Osteoblast (primary cell): ENCODE measurements around the gene HELZ2. TPM values are rescaled to one million over a fixed set of nuclear protein-coding genes. Genes with fewer than 3 reads are reported as not detected.

Experiments used
- DNase-seq: peaks from one replicate; pipeline ENCODE4 v3.0.0; 2011; ENCODE audit warnings: low spot score, mixed read lengths; ENCODE audit not compliant: insufficient read length; ENCODE audit errors: missing footprints
- H2AFZ ChIP-seq: 2 replicates; pipeline ENCODE4 v1.6.0; 2011; ENCODE audit warnings: mild to moderate bottlenecking, low read length
- H3K27ac ChIP-seq: 2 replicates; pipeline ENCODE4 v1.5.1; 2011; ENCODE audit warnings: mild to moderate bottlenecking, low read depth, low read length, moderate library complexity
- H3K27me3 ChIP-seq: 2 replicates; pipeline ENCODE4 v1.6.0; 2012; ENCODE audit warnings: mild to moderate bottlenecking, control low read depth, inconsistent platforms, low read length, moderate library complexity; ENCODE audit not compliant: insufficient read depth
- H3K36me3 ChIP-seq: 2 replicates; pipeline ENCODE4 v1.5.1; 2011; ENCODE audit warnings: mild to moderate bottlenecking, low read length, control low read depth, moderate library complexity; ENCODE audit not compliant: insufficient read depth
- H3K4me1 ChIP-seq: 2 replicates; pipeline ENCODE4 v1.5.1; 2011; ENCODE audit warnings: mild to moderate bottlenecking, low read length, control low read depth, moderate library complexity; ENCODE audit not compliant: insufficient read depth
- H3K4me2 ChIP-seq: 2 replicates; pipeline ENCODE4 v1.6.0; 2011; ENCODE audit warnings: mild to moderate bottlenecking, low read length; ENCODE audit not compliant: insufficient read depth
- H3K4me3 ChIP-seq: fragments of 200-600 bp; sonication (generic); 3 replicates; pipeline ENCODE4 v1.5.1; 2012; ENCODE audit warnings: mild to moderate bottlenecking, low read length, inconsistent platforms; ENCODE audit not compliant: insufficient read depth
- H3K79me2 ChIP-seq: 2 replicates; pipeline ENCODE4 v1.6.0; 2012; ENCODE audit warnings: mild to moderate bottlenecking, low read length, control low read depth, inconsistent platforms; ENCODE audit not compliant: insufficient read depth
- H3K9me3 ChIP-seq: 2 replicates; pipeline ENCODE4 v1.5.1; 2011; ENCODE audit warnings: low read depth, low read length, control low read depth
- H4K20me1 ChIP-seq: 2 replicates; pipeline ENCODE4 v1.6.0; 2012; ENCODE audit warnings: mild to moderate bottlenecking, low read length, control low read depth; ENCODE audit not compliant: insufficient read depth
- CTCF ChIP-seq: IDR thresholded peaks from 2 replicates; pipeline ENCODE4 v1.5.1; 2011; ENCODE audit warnings: mild to moderate bottlenecking, low read depth, low read length, moderate library complexity; ENCODE audit errors: extremely low read depth
- total RNA-seq: library from RNA; depleted of rRNA; stranded (reverse); fragments of >200 nt; gene quantifications from 2 replicates; pipeline ENCODE4 v1.2.3, GENCODE V29; 2012

The HELZ2 gene
- total RNA-seq, 1 donor: 27.5 TPM

DNA sequence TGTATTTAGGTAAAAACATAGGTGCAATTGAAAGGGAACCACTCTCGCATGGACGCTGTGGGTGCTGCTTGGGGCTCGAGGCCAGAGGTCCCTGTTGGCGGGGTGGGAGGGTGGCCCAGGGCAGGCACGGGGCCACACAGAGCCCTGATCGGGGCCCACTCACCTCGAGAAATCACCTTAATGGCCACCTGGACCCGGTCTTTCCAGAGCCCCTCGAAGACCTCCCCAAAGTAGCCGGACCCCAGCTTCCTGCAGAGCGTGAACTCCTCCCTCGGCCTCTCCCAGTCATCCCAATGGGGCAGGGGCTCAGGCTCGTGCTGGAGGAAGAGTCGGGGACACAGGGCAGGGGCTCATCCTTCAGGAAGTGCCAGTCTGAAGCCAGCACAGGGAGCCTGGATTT lies 40.7 kb downstream of the HELZ2 start:
- Histone ChIP-seq H3K4me2 (no peak overlapping the region), H3K27ac (no peak overlapping the region), H3K9me3 (no peaks in the 10 kb centered on the region), H2AFZ (no peak overlapping the region), H3K79me2 (no peaks in the 10 kb centered on the region), H3K4me1 (peaks cover 8% of the 10 kb centered on the region), H3K36me3 (no peaks in the 10 kb centered on the region), H4K20me1 (no peaks in the 10 kb centered on the region), H3K27me3 (peaks cover 10% of the 10 kb centered on the region), H3K4me3 (no peak overlapping the region)
- TF ChIP-seq CTCF: no peak
- peak; percentile 81 for DNase-seq

DNA sequence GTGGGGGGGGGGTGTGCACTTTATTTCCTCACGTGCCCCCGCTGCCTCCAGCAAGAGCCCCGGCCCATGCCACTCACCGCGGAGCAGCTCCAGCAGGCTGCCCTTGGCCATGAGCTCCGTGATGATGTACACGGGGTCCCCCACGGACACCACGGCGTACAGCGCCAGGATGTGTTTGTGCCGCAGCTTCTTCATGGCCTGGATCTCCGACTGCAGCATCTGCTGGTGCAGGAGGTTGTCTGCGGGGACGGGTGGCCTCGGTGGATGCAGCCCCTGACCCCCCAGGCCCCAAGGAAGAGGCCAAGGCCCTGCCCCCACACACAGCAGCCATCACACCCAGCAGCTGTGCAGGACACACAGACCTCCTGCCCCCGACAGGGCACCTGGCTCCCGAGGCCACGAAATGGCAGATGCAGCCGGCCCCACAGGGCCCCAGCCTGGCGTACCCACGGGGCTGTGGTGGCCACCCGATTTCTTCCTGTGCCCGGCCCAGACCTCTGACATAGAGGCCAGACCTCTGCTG lies 41.5 kb downstream of the HELZ2 start:
- H3K9me3 ChIP-seq: no peaks in the 10 kb centered on the region
- no peak overlapping the region for H3K4me2 ChIP-seq
- no peak overlapping the region for H3K27ac ChIP-seq
- H3K79me2 ChIP-seq: no peaks in the 10 kb centered on the region
- peak; percentile 83 for DNase-seq
- no peaks in the 10 kb centered on the region for H4K20me1 ChIP-seq
- peaks cover 8% of the 10 kb centered on the region for H3K4me1 ChIP-seq
- TF ChIP-seq CTCF: no peak
- H2AFZ ChIP-seq: no peak overlapping the region
- H3K27me3 ChIP-seq: peaks cover 10% of the 10 kb centered on the region
- no peaks in the 10 kb centered on the region for H3K36me3 ChIP-seq
- no peak overlapping the region for H3K4me3 ChIP-seq

- DNase-seq: peak; percentile 66
- Histone ChIP-seq H3K27me3 (peaks cover 10% of the 10 kb centered on the region), H3K4me2 (no peak overlapping the region), H3K79me2 (no peaks in the 10 kb centered on the region), H3K4me3 (no peak overlapping the region), H2AFZ (no peak overlapping the region), H3K27ac (no peak overlapping the region), H4K20me1 (peaks cover 3% of the 10 kb centered on the region), H3K36me3 (no peaks in the 10 kb centered on the region), H3K9me3 (no peaks in the 10 kb centered on the region), H3K4me1 (peaks cover 8% of the 10 kb centered on the region)
- no peak for TF ChIP-seq CTCF
Measured at GRCh38 chr20:63531686-63532448, 42.2 kb downstream of the HELZ2 start.

GRCh38 chr20:63530788-63531160 lies 43.3 kb downstream of the HELZ2 start:
- H3K4me3 ChIP-seq: no peak overlapping the region
- H4K20me1 ChIP-seq: peaks cover 5% of the 10 kb centered on the region
- no peaks in the 10 kb centered on the region for H3K79me2 ChIP-seq
- no peaks in the 10 kb centered on the region for H3K36me3 ChIP-seq
- no peaks in the 10 kb centered on the region for H3K9me3 ChIP-seq
- peaks cover 10% of the 10 kb centered on the region for H3K27me3 ChIP-seq
- no peaks in the 10 kb centered on the region for H3K4me1 ChIP-seq
- H2AFZ ChIP-seq: no peak overlapping the region
- DNase-seq: peak; percentile 76
- TF ChIP-seq CTCF: no peak
- no peak overlapping the region for H3K4me2 ChIP-seq
- no peak overlapping the region for H3K27ac ChIP-seq
